Muscle of leg (tissue), 11 donors: ENCODE data around the gene CHCHD1. TPM values are rescaled to one million over a fixed set of nuclear protein-coding genes. Genes with fewer than 3 reads are reported as not detected.
"Not testable (repeated sequence)": the region's sequence is repeated elsewhere in the genome, so short reads cannot be mapped to it uniquely, and the experiment has no call there.

Experiments
- DNase-seq: peaks from one replicate; pipeline ENCODE4 v3.0.0; 2013
- H3K27ac ChIP-seq: one replicate; pipeline ENCODE4 v1.5.1; 2013; ENCODE audit warnings: mild to moderate bottlenecking, low read length, control low read depth
- H3K27me3 ChIP-seq: one replicate; pipeline ENCODE4 v1.6.1; 2013; ENCODE audit warnings: low read length; ENCODE audit not compliant: control insufficient read depth, insufficient read depth
- H3K36me3 ChIP-seq: one replicate; pipeline ENCODE4 v1.6.1; 2013; ENCODE audit warnings: low read length; ENCODE audit not compliant: control insufficient read depth, insufficient read depth
- H3K4me1 ChIP-seq: one replicate; pipeline ENCODE4 v1.6.1; 2013; ENCODE audit warnings: low read length; ENCODE audit not compliant: control insufficient read depth, insufficient read depth
- H3K4me3 ChIP-seq: one replicate; pipeline ENCODE4 v1.5.1; 2013; ENCODE audit warnings: low read length, control low read depth
- H3K9me3 ChIP-seq: replicated peaks from 2 replicates; pipeline ENCODE4 v1.6.1; 2013; ENCODE audit warnings: low read depth, low read length; ENCODE audit not compliant: control insufficient read depth
- WGBS: methylation state at CpG from one replicate; pipeline ENCODE4 v1.1.5; 2013; ENCODE audit warnings: missing lambda C conversion rate; ENCODE audit not compliant: insufficient coverage; 5-methylcytosine and 5-hydroxymethylcytosine counted together
- polyA plus RNA-seq, 8 donors: library from polyadenylated mRNA; unstranded; fragments of 120-200 nt; gene quantifications; one replicate each; pipeline versions ENCODE4 v1.2.1 to v1.2.3, GENCODE V29; 2013; ENCODE audit warnings: inconsistent platforms in 1 of 8, low replicate concordance in 1 of 8; ENCODE audit not compliant: insufficient read length in 8 of 8, insufficient read depth in 1 of 8
- total RNA-seq: library from RNA; stranded (reverse); fragments of 120-200 nt; gene quantifications from one replicate; pipeline ENCODE4 v1.2.4, GENCODE V29; 2013

Gene CHCHD1
- total and polyA plus RNA-seq, 9 donors: 30.1 to 36.3 (median 33.3) TPM

- no peaks in the 10 kb centered on the region for H3K27me3 ChIP-seq
- H3K4me1 ChIP-seq: peaks cover 14% of the 10 kb centered on the region
- H3K9me3 ChIP-seq: no peaks in the 10 kb centered on the region
- H3K36me3 ChIP-seq: peaks cover 76% of the 10 kb centered on the region
- WGBS: 93% methylated on average over 18 of the region's 22 CpGs
- no peak for DNase-seq
- no peak overlapping the region for H3K27ac ChIP-seq
- H3K4me3 ChIP-seq: no peak overlapping the region
These were observed 9.2 kb downstream of the CHCHD1 start for GRCh38 chr10:73790886-73791625.

GRCh38 chr10:73791871-73792400, 10.1 kb downstream of the CHCHD1 start:
- Histone ChIP-seq H3K4me3 (no peak overlapping the region), H3K27me3 (no peaks in the 10 kb centered on the region), H3K9me3 (no peaks in the 10 kb centered on the region), H3K36me3 (peaks cover 84% of the 10 kb centered on the region), H3K4me1 (peaks cover 8% of the 10 kb centered on the region), H3K27ac (no peak overlapping the region)
- no peak for DNase-seq
- 94% methylated on average over 25 of the region's 26 CpGs for WGBS

GRCh38 chr10:73793456-73793855, 11.6 kb downstream of the CHCHD1 start:
- H3K27ac ChIP-seq: no peak overlapping the region
- no peaks in the 10 kb centered on the region for H3K9me3 ChIP-seq
- no peak overlapping the region for H3K4me3 ChIP-seq
- no peaks in the 10 kb centered on the region for H3K27me3 ChIP-seq
- H3K4me1 ChIP-seq: no peaks in the 10 kb centered on the region
- DNase-seq: no peak
- 89% methylated on average over 3 of the region's 5 CpGs for WGBS
- peaks cover 94% of the 10 kb centered on the region for H3K36me3 ChIP-seq

- not testable (repeated sequence) for H3K27me3 ChIP-seq, H3K9me3 ChIP-seq, H3K27ac ChIP-seq, H3K4me3 ChIP-seq, H3K4me1 ChIP-seq, DNase-seq
- peaks cover 95% of the 10 kb centered on the region for H3K36me3 ChIP-seq
- 100% methylated on average over 4 of the region's 10 CpGs for WGBS
These were observed 13.6 kb downstream of the CHCHD1 start for GRCh38 chr10:73795491-73795890.

GRCh38 chr10:73796035-73796434, 14.2 kb downstream of the CHCHD1 start:
- not testable (repeated sequence) for H3K9me3 ChIP-seq, H3K27ac ChIP-seq, DNase-seq, H3K4me1 ChIP-seq, H3K4me3 ChIP-seq, H3K27me3 ChIP-seq
- H3K36me3 ChIP-seq: peaks cover 96% of the 10 kb centered on the region
- 100% methylated on average over 2 of the region's 8 CpGs for WGBS

GRCh38 chr10:73796766-73797165, 14.9 kb downstream of the CHCHD1 start:
- Histone ChIP-seq H3K36me3 (peaks cover 96% of the 10 kb centered on the region), H3K27me3 (no peaks in the 10 kb centered on the region), H3K9me3 (no peaks in the 10 kb centered on the region), H3K4me3 (no peak overlapping the region), H3K4me1 (no peaks in the 10 kb centered on the region), H3K27ac (no peak overlapping the region)
- DNase-seq: no peak
- 78% methylated on average over 3 of the region's 5 CpGs for WGBS

GRCh38 chr10:73797324-73798025, 15.6 kb downstream of the CHCHD1 start:
- no peaks in the 10 kb centered on the region for H3K27me3 ChIP-seq
- no peak overlapping the region for H3K4me3 ChIP-seq
- H3K36me3 ChIP-seq: peaks cover 96% of the 10 kb centered on the region
- no peaks in the 10 kb centered on the region for H3K4me1 ChIP-seq
- WGBS: 85% methylated on average over 15 of the region's 19 CpGs
- H3K9me3 ChIP-seq: no peaks in the 10 kb centered on the region
- no peak for DNase-seq
- H3K27ac ChIP-seq: no peak overlapping the region

- DNase-seq: no peak
- Histone ChIP-seq H3K9me3 (no peaks in the 10 kb centered on the region), H3K36me3 (peaks cover 96% of the 10 kb centered on the region), H3K27me3 (no peaks in the 10 kb centered on the region), H3K4me3 (no peak overlapping the region), H3K4me1 (no peaks in the 10 kb centered on the region), H3K27ac (no peak overlapping the region)
- WGBS: 87% methylated on average over 4 of the region's 6 CpGs
These were observed 16.2 kb downstream of the CHCHD1 start for GRCh38 chr10:73798087-73798486.

- H3K36me3 ChIP-seq: peaks cover 96% of the 10 kb centered on the region
- 83% methylated on average over 8 of the region's 10 CpGs for WGBS
- H3K4me1 ChIP-seq: no peaks in the 10 kb centered on the region
- no peaks in the 10 kb centered on the region for H3K27me3 ChIP-seq
- no peaks in the 10 kb centered on the region for H3K9me3 ChIP-seq
- no peak overlapping the region for H3K27ac ChIP-seq
- H3K4me3 ChIP-seq: no peak overlapping the region
- DNase-seq: no peak
These were observed 17.2 kb downstream of the CHCHD1 start for GRCh38 chr10:73798927-73799560.

- H3K9me3 ChIP-seq: no peaks in the 10 kb centered on the region
- peaks cover 95% of the 10 kb centered on the region for H3K36me3 ChIP-seq
- no peaks in the 10 kb centered on the region for H3K27me3 ChIP-seq
- H3K4me1 ChIP-seq: no peaks in the 10 kb centered on the region
- H3K27ac ChIP-seq: no peak overlapping the region
- 72% methylated on average over 6 of the region's 9 CpGs for WGBS
- no peak overlapping the region for H3K4me3 ChIP-seq
- no peak for DNase-seq
These were observed 18.2 kb downstream of the CHCHD1 start for GRCh38 chr10:73799899-73800559.
